Panc1 (cell line): ENCODE measurements around the gene RNF220. TPM values are rescaled to one million over a fixed set of nuclear protein-coding genes. Genes with fewer than 3 reads are reported as not detected.

ENCODE experiments used
- ATAC-seq: fragments of 200-7000 bp; cut with Tn5 transposase; 2 replicates; pipeline ENCODE4 v1.9.1; 2020; ENCODE audit warnings: mild to moderate bottlenecking, moderate library complexity
- BruUV-seq: library from RNA; stranded (reverse); fragments of 400-500 nt; replicated peaks from 2 replicates; lab custom pipeline; 2021; lab: Mats Ljungman, UMichigan
- CTCF ChIA-PET: fragments of 300-600 bp; sonication (Branson Sonifier 250); formaldehyde crosslinking; loops from one replicate; lab custom pipeline; 2022; ENCODE audit warnings: antibody characterized with exemption; lab: Charles Lee
- POLR2A ChIA-PET: fragments of 300-600 bp; sonication (Branson Sonifier 250); formaldehyde crosslinking; loops from one replicate; lab custom pipeline; 2022; ENCODE audit warnings: antibody characterized with exemption; lab: Charles Lee
- DNase-seq: peaks from one replicate; pipeline ENCODE4 v3.0.0-alpha.2; 2010; ENCODE audit warnings: low read depth, low spot score
- H3K27ac ChIP-seq: 2 replicates; pipeline ENCODE4 v1.5.1; 2011; ENCODE audit warnings: mild to moderate bottlenecking, low read length, inconsistent platforms
- H3K27me3 ChIP-seq: fragments of 200-500 bp; sonication (Bioruptor generic); 2 replicates; pipeline ENCODE4 v1.6.0; 2014; ENCODE audit warnings: low read length, inconsistent platforms; ENCODE audit not compliant: control insufficient read depth, insufficient read depth
- H3K36me3 ChIP-seq: fragments of 200-500 bp; sonication (Bioruptor generic); 2 replicates; pipeline ENCODE4 v1.5.1; 2014; ENCODE audit warnings: inconsistent platforms, mild to moderate bottlenecking, low read length, moderate library complexity; ENCODE audit not compliant: control insufficient read depth, insufficient read depth
- H3K4me1 ChIP-seq: 2 replicates; pipeline ENCODE4 v1.5.1; 2011; ENCODE audit warnings: inconsistent platforms, mild to moderate bottlenecking, low read length, moderate library complexity; ENCODE audit not compliant: control insufficient read depth, insufficient read depth
- H3K4me3 ChIP-seq, 2 experiments: 2 replicates each; pipeline ENCODE4 v1.5.1; 2011 to 2012; ENCODE audit warnings: low read depth in 2 of 2, low read length in 2 of 2, mild to moderate bottlenecking in 2 of 2, inconsistent platforms in 1 of 2, moderate library complexity in 1 of 2
- H3K9me3 ChIP-seq: fragments of 200-500 bp; sonication (Bioruptor generic); 2 replicates; pipeline ENCODE4 v1.5.1; 2014; ENCODE audit warnings: low read depth, mild to moderate bottlenecking, inconsistent platforms, low read length, moderate library complexity; ENCODE audit not compliant: control insufficient read depth, insufficient read depth
- POLR2AphosphoS5 ChIP-seq: IDR thresholded peaks from 2 replicates; pipeline ENCODE4 v1.6.1; 2012; ENCODE audit warnings: mild to moderate bottlenecking, low read depth, low read length, moderate library complexity
- SIN3A ChIP-seq: IDR thresholded peaks from 2 replicates; pipeline ENCODE4 v1.6.1; 2012; ENCODE audit warnings: low read depth, mild to moderate bottlenecking, low read length, moderate library complexity, borderline replicate concordance; ENCODE audit not compliant: insufficient read depth
- TCF7L2 ChIP-seq: IDR thresholded peaks from 2 replicates; pipeline ENCODE4 v1.6.1; 2011; ENCODE audit warnings: mild to moderate bottlenecking, low read depth, low read length, inconsistent platforms
- in situ Hi-C: cut with HindIII; loops from 2 replicates; pipeline ENCODE4 v1.10.0; 2016; ENCODE audit warnings: low sequenced_read_pairs, low pct_unique_long_range_greater_than_20kb
- intact Hi-C: fragments of 100-400 bp; cut with micrococcal nuclease; formaldehyde crosslinking; loops from one replicate; pipeline ENCODE4 v1.10.0; 2022; ENCODE audit not compliant: unreplicated experiment
- total RNA-seq: library from RNA; stranded (reverse); gene quantifications from one replicate; pipeline ENCODE4 v1.2.1, GENCODE V29; 2021; ENCODE audit not compliant: unreplicated experiment
- TF ChIP-seq, protein P1 (sequence below), 2 experiments: IDR thresholded peaks; 2 replicates each; pipeline ENCODE4 v1.6.1; 2011 to 2012; ENCODE audit warnings: low read depth in 2 of 2, control low read depth in 1 of 2, low read length in 1 of 2, mild to moderate bottlenecking in 1 of 2, moderate library complexity in 1 of 2; ENCODE audit not compliant: insufficient read depth in 1 of 2
- TF ChIP-seq, protein P2 (sequence below): fragments of 450-650 bp; IDR thresholded peaks from 2 replicates; pipeline ENCODE4 v1.5.1; 2017; ENCODE audit warnings: mild to moderate bottlenecking

RNF220 gene
- total RNA-seq, 1 experiment from 2014 or later = 64.9 TPM

GRCh38 chr1:44605914-44606615 is 201.0 kb downstream of the RNF220 start:
- BruUV-seq = no TSS peak
- TF ChIP-seq, protein P1, sequence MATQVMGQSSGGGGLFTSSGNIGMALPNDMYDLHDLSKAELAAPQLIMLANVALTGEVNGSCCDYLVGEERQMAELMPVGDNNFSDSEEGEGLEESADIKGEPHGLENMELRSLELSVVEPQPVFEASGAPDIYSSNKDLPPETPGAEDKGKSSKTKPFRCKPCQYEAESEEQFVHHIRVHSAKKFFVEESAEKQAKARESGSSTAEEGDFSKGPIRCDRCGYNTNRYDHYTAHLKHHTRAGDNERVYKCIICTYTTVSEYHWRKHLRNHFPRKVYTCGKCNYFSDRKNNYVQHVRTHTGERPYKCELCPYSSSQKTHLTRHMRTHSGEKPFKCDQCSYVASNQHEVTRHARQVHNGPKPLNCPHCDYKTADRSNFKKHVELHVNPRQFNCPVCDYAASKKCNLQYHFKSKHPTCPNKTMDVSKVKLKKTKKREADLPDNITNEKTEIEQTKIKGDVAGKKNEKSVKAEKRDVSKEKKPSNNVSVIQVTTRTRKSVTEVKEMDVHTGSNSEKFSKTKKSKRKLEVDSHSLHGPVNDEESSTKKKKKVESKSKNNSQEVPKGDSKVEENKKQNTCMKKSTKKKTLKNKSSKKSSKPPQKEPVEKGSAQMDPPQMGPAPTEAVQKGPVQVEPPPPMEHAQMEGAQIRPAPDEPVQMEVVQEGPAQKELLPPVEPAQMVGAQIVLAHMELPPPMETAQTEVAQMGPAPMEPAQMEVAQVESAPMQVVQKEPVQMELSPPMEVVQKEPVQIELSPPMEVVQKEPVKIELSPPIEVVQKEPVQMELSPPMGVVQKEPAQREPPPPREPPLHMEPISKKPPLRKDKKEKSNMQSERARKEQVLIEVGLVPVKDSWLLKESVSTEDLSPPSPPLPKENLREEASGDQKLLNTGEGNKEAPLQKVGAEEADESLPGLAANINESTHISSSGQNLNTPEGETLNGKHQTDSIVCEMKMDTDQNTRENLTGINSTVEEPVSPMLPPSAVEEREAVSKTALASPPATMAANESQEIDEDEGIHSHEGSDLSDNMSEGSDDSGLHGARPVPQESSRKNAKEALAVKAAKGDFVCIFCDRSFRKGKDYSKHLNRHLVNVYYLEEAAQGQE (IDR thresholded peaks at IDR 0.05; ENCODE audit: insufficient read depth in 1 of 2, low read depth in 2 of 2, low read length in 1 of 2) = no peak
- no peak for TF ChIP-seq POLR2AphosphoS5
- H3K4me1 ChIP-seq = no peaks in the 10 kb centered on the region
- ChIA-PET CTCF (no interaction called here), POLR2A (no interaction called here)
- H3K36me3 ChIP-seq = no peaks in the 10 kb centered on the region
- in situ Hi-C loops = no loop called here
- ATAC-seq = no peak
- H3K9me3 ChIP-seq = no peaks in the 10 kb centered on the region
- DNase-seq = no peak
- no peak overlapping the region for H3K27ac ChIP-seq
- no peak overlapping the region for H3K4me3 ChIP-seq
- no peaks in the 10 kb centered on the region for H3K27me3 ChIP-seq
- intact Hi-C loops = no loop called here

DNA sequence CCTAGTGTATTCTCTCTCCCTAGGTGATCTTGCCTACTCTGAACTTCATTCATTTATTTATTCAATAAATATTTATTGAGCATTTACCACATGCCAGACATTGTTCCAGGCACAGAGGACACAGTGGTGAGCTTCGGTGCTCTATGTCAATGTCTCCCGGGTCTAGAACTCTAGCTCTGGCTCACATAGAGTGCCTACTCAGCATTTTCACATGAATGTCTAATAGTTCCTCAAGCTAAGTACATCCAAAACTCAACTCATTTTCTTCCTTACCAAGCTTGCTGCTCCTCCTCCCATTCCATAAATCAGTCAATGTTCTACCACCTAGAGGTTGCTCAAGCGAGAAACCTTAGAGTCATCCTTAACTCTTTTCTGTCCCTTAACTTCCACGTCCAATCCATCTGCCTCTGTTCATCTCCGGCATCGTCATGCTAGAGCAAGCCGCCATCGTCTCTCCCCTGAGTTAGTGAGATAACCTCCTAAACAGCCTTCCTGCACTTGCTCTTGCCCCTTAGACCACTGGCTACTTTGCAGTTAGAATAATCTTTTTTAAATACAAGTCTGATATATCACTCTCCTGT is 201.7 kb downstream of the RNF220 start:
- ChIA-PET POLR2A (no interaction called here), CTCF (no interaction called here)
- Histone ChIP-seq H3K27me3 (no peaks in the 10 kb centered on the region), H3K27ac (no peak overlapping the region), H3K36me3 (no peaks in the 10 kb centered on the region), H3K4me3 (no peak overlapping the region), H3K4me1 (no peaks in the 10 kb centered on the region), H3K9me3 (no peaks in the 10 kb centered on the region)
- DNase-seq = no peak
- no peak for ATAC-seq
- intact Hi-C loops (no loop called here), in situ Hi-C loops (no loop called here)
- no TSS peak for BruUV-seq
- no peak for TF ChIP-seq TCF7L2
- TF ChIP-seq, protein P2, sequence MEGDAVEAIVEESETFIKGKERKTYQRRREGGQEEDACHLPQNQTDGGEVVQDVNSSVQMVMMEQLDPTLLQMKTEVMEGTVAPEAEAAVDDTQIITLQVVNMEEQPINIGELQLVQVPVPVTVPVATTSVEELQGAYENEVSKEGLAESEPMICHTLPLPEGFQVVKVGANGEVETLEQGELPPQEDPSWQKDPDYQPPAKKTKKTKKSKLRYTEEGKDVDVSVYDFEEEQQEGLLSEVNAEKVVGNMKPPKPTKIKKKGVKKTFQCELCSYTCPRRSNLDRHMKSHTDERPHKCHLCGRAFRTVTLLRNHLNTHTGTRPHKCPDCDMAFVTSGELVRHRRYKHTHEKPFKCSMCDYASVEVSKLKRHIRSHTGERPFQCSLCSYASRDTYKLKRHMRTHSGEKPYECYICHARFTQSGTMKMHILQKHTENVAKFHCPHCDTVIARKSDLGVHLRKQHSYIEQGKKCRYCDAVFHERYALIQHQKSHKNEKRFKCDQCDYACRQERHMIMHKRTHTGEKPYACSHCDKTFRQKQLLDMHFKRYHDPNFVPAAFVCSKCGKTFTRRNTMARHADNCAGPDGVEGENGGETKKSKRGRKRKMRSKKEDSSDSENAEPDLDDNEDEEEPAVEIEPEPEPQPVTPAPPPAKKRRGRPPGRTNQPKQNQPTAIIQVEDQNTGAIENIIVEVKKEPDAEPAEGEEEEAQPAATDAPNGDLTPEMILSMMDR = no peak
- TF ChIP-seq POLR2AphosphoS5 = no peak
- no peak for TF ChIP-seq SIN3A
- TF ChIP-seq, protein P1 (IDR thresholded peaks at IDR 0.05; ENCODE audit: insufficient read depth in 1 of 2, low read depth in 2 of 2, low read length in 1 of 2) = no peak
